Tibial artery (tissue), 4 donors: Measurements from ENCODE around the gene GPRIN2.
A peak's percentile ranks its signal among the peaks of the same experiment; 100 is the strongest.

Source experiments
- DNase-seq, 2 donors: peaks; one replicate each; pipeline ENCODE4 v3.0.0-alpha.2; 2019
- H3K27ac ChIP-seq, 2 donors: fragments of 200-600 bp; sonication (generic) in 1 of 2; 1 replicate in 1 of 2; 2 replicates in 1 of 2; pipeline ENCODE4 v1.5.1; 2018 to 2019; ENCODE audit warnings: mild to moderate bottlenecking in 1 of 2
- H3K27me3 ChIP-seq, 2 donors: fragments of 200-600 bp; sonication (generic) in 1 of 2; one replicate each; pipeline versions ENCODE4 v1.5.1 to v1.6.0; 2016 to 2019
- H3K36me3 ChIP-seq, 3 donors: fragments of 200-600 bp; sonication (generic) in 2 of 3; one replicate each; pipeline ENCODE4 v1.5.1; 2016 to 2019; ENCODE audit warnings: mild to moderate bottlenecking in 2 of 3
- H3K4me1 ChIP-seq, 4 donors: fragments of 200-600 bp; sonication (generic) in 2 of 4; 1 replicate in 3 of 4; 2 replicates in 1 of 4; pipeline ENCODE4 v1.5.1; 2016 to 2019
- H3K4me3 ChIP-seq, 2 donors: fragments of 200-600 bp; sonication (generic) in 1 of 2; 1 replicate in 1 of 2; 2 replicates in 1 of 2; pipeline ENCODE4 v1.5.1; 2018 to 2019; ENCODE audit warnings: mild to moderate bottlenecking in 2 of 2
- H3K9me3 ChIP-seq, 3 donors: fragments of 200-600 bp; sonication (generic) in 1 of 3; one replicate each; pipeline ENCODE4 v1.5.1; 2016 to 2019
- intact Hi-C: fragments of 100-400 bp; cut with DNase I; formaldehyde crosslinking; loops from one replicate; pipeline ENCODE4 v1.15.0; 2023; ENCODE audit warnings: low total_unique reads
- TF ChIP-seq, protein P1 (sequence below), 2 experiments: fragments of 200-600 bp in 1 of 2; fragments of 450-650 bp in 1 of 2; IDR thresholded peaks; one replicate each; pipeline ENCODE4 v1.5.1; 2017 to 2019; ENCODE audit warnings: antibody characterized with exemption in 2 of 2, mild to moderate bottlenecking in 1 of 2, moderate library complexity in 1 of 2

Gene GPRIN2

DNA sequence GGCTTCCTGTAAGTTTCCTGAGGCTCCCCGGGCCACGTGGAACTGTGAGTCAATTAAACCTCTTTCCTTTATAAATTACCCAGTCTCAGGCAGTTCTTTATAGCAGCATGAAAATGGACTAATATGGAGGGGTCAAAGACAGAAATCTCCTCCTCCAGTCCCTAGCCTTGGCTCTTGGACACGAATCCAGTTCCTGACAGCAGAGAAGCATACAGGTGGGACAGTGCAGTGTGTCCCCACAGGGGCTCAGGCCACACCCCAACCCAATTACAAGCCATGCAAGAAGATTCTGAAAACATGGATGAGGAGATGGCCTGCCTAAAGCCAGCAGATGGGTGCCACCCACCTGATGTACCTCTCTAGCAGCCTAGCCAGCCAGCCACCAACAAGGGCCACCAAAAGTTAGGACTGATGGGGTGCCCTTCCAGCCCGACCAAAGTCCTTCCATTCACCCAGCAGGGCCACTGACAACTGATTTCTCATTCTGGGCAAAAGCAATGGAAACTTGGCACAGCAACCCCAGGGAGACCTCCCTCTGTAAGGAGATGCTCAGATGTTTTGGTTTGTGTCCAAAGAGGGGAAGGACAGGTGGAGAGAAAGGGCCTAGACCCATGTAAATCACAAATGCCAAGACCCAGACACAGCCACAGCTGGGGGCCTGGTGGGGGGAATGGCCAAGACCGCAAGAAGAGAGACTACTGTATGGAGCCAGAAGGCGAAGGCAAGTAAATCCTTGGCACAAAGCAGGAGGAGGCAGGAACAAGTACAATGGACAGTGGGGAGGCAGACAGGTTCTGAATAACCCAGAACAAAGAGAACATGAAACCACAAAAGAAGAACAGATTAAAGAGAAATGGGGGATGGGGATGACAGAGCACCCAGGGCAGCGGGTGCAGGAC, 13.6 kb downstream of the GPRIN2 start:
- peak in 1 of 2 donors; percentile 22 for DNase-seq
- intact Hi-C loops = no loop called here
- H3K27me3 ChIP-seq = no peaks in the 10 kb centered on the region

DNA sequence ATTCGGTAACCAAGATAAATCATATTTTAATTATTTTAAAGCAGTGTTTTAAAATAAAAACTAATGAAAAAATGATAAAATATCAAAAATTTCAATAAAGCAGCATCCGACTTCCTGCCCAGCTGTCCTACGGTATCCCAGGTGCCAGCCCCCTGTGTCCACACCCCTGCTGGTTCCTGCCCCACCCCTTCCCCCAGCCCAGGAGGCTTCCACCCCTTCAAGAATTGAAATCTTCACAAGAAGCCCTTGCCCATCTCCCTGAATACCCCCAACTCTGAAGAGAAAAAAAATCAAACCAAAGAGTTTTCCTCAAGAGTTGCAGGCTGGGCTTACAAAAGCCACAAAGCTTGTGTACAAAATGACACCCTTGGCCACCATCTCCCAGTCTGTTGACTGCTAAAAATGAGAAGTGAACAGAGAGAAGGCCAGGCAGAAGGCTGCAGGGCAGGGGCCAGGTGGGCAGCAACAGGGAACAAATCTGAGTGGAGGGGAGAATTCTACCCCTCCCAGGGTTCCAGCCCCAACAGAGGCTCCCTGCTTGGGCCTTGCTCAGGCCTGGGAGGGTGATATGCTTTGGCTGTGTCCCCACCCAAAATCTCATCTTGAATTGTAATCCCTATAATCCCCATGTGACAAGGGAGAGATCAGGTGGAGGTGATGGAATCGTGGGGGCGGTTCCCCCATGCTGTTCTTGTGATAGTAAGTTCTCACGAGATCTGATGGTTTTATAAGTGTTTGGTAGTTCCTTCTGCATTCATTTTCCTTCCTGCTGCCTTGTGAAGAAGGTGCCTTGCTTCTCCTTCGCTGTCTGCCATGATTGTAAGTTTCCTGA, 14.5 kb downstream of the GPRIN2 start:
- TF ChIP-seq, protein P1, sequence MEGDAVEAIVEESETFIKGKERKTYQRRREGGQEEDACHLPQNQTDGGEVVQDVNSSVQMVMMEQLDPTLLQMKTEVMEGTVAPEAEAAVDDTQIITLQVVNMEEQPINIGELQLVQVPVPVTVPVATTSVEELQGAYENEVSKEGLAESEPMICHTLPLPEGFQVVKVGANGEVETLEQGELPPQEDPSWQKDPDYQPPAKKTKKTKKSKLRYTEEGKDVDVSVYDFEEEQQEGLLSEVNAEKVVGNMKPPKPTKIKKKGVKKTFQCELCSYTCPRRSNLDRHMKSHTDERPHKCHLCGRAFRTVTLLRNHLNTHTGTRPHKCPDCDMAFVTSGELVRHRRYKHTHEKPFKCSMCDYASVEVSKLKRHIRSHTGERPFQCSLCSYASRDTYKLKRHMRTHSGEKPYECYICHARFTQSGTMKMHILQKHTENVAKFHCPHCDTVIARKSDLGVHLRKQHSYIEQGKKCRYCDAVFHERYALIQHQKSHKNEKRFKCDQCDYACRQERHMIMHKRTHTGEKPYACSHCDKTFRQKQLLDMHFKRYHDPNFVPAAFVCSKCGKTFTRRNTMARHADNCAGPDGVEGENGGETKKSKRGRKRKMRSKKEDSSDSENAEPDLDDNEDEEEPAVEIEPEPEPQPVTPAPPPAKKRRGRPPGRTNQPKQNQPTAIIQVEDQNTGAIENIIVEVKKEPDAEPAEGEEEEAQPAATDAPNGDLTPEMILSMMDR (IDR thresholded peaks at IDR 0.05) = no peak
- H3K27ac ChIP-seq = no peak overlapping the region
- no peaks in the 10 kb centered on the region for H3K9me3 ChIP-seq
- H3K4me1 ChIP-seq = peaks cover 0 to 39% (median 20%) of the 10 kb centered on the region in 4 donors
- H3K27me3 ChIP-seq = no peaks in the 10 kb centered on the region
- DNase-seq = peak in 1 of 2 donors; percentile 14
- no peak overlapping the region for H3K4me3 ChIP-seq
- no peaks in the 10 kb centered on the region for H3K36me3 ChIP-seq
- intact Hi-C loops = no loop called here

More for the DNA sequence above, 13.6 kb downstream of the GPRIN2 start:
- no peaks in the 10 kb centered on the region for H3K9me3 ChIP-seq
- H3K4me3 ChIP-seq = no peak overlapping the region
- TF ChIP-seq, protein P1 (IDR thresholded peaks at IDR 0.05) = no peak
- H3K36me3 ChIP-seq = no peaks in the 10 kb centered on the region
- no peak overlapping the region for H3K27ac ChIP-seq
- peaks cover 0 to 39% (median 20%) of the 10 kb centered on the region in 4 donors for H3K4me1 ChIP-seq

DNA sequence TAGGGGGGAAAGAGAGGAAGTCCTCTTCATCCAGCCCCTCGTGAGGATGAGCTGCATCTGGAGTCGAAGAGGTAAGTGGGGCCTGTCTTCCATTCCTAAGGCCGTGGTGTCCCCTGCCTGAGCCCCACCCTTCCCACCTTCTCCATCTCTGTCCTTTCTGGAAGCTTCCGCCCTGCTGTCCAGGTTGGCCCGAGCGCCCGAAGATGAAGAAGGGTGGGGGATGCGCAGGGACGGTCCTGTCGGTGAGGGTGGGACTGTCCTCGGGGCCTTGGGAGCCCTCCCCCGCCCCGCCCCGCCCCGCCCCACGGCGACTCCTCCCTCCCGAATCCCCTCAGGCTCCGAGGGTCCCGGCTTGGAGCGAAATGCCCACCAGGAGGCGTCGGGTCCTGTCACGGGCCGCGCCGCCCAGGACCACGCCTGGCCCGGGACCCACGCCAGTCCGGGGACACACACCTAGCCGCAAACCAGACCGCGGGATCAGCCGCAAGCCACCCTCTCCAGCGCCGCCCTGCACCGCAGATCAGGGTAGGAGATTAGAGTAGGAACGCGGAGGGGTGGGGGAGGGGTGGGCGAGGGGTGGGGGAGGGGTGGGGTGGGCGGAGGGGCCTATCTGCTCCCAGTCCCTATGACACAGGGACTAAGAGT, 15.3 kb downstream of the GPRIN2 start:
- Histone ChIP-seq H3K4me3 (peak overlapping the region; percentile 18 to 34), H3K27ac (no peak overlapping the region), H3K27me3 (no peaks in the 10 kb centered on the region), H3K9me3 (no peaks in the 10 kb centered on the region), H3K36me3 (no peaks in the 10 kb centered on the region), H3K4me1 (peaks cover 0 to 39% (median 20%) of the 10 kb centered on the region in 4 donors)
- intact Hi-C loops = no loop called here
- TF ChIP-seq, protein P1 (IDR thresholded peaks at IDR 0.05) = no peak
- DNase-seq = peak; percentile 22 to 67

DNA sequence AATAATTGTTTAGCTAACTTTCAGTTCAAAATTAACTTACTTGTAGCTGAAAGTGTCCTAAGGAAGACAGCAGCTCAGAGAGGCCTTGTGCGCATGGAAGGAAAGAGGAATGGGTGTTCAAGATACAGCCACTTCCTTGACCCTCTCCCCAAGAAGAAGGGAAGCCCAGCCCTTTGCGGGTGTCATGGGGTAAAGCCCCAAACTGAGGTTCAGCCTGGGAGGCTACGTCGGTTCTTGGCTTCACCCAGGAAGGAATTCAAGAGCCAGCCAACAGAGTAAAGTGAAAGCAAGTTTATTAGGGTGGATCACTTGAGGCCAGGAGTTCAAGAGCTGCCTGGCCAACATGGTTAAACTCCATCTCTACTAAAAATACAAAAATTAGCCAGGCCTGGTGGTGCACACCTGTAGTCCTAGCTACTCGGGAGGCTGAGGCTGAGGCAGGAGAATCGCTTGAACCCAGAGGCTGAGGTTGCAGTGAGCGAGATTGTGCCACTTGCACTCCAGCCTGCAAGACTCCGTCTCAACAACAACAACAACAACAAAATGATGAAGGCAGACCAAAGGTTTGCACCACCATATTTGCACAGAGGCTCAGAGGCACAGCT, 15.9 kb downstream of the GPRIN2 start:
- Histone ChIP-seq H3K36me3 (no peaks in the 10 kb centered on the region), H3K27ac (peak overlapping the region; percentile 24 to 63), H3K4me3 (no peak overlapping the region), H3K9me3 (no peaks in the 10 kb centered on the region), H3K4me1 (peaks cover 0 to 39% (median 20%) of the 10 kb centered on the region in 4 donors), H3K27me3 (no peaks in the 10 kb centered on the region)
- TF ChIP-seq, protein P1 (IDR thresholded peaks at IDR 0.05) = no peak
- DNase-seq = peak; percentile 18 to 52
- intact Hi-C loops = no loop called here
